Mesenchymal stem cell (in vitro differentiated cells and primary cell): Measurements from ENCODE around the gene VWA1.
A peak's percentile ranks its signal among the peaks of the same experiment; 100 is the strongest.

Experiments used
- DNase-seq: peaks from one replicate; pipeline ENCODE4 v3.0.0-alpha.2; 2013
- H2AFZ ChIP-seq: one replicate; pipeline ENCODE4 v1.6.1; 2013; ENCODE audit warnings: low read depth, mild to moderate bottlenecking, control low read depth, inconsistent platforms, low read length, moderate library complexity
- H2AK5ac ChIP-seq: 2 replicates; pipeline ENCODE4 v1.6.1; 2013; ENCODE audit warnings: low read length, moderate library complexity, mild to moderate bottlenecking, inconsistent platforms; ENCODE audit not compliant: severe bottlenecking
- H2BK120ac ChIP-seq: one replicate; pipeline ENCODE4 v1.6.1; 2013; ENCODE audit warnings: low read depth, mild to moderate bottlenecking, inconsistent platforms, low read length, moderate library complexity
- H2BK12ac ChIP-seq, 2 experiments: one replicate each; pipeline ENCODE4 v1.6.1; 2013; ENCODE audit warnings: inconsistent platforms in 2 of 2, low read length in 2 of 2, mild to moderate bottlenecking in 2 of 2, moderate library complexity in 2 of 2, control low read depth in 1 of 2
- H2BK15ac ChIP-seq: one replicate; pipeline ENCODE4 v1.6.1; 2013; ENCODE audit warnings: mild to moderate bottlenecking, low read depth, inconsistent platforms; ENCODE audit not compliant: poor library complexity, severe bottlenecking
- H2BK5ac ChIP-seq: 2 replicates; pipeline ENCODE4 v1.6.1; 2013; ENCODE audit warnings: low read depth, mild to moderate bottlenecking, low read length, control low read depth, inconsistent platforms; ENCODE audit not compliant: poor library complexity, severe bottlenecking
- H3K14ac ChIP-seq, 2 experiments: one replicate each; pipeline ENCODE4 v1.6.1; 2013; ENCODE audit warnings: inconsistent platforms in 2 of 2, low read length in 2 of 2, control low read depth in 1 of 2, mild to moderate bottlenecking in 1 of 2, moderate library complexity in 1 of 2
- H3K18ac ChIP-seq, 2 experiments: one replicate each; pipeline ENCODE4 v1.6.1; 2013; ENCODE audit warnings: inconsistent platforms in 2 of 2, low read length in 2 of 2, control low read depth in 1 of 2, low read depth in 1 of 2, mild to moderate bottlenecking in 1 of 2
- H3K23ac ChIP-seq, 2 experiments: one replicate each; pipeline ENCODE4 v1.6.1; 2013; ENCODE audit warnings: inconsistent platforms in 2 of 2, low read length in 2 of 2, mild to moderate bottlenecking in 2 of 2, moderate library complexity in 2 of 2, control low read depth in 1 of 2
- H3K27ac ChIP-seq: 2 replicates; pipeline ENCODE4 v1.5.1; 2013; ENCODE audit warnings: mild to moderate bottlenecking, moderate library complexity, low read length, control low read depth, inconsistent platforms; ENCODE audit not compliant: poor library complexity, severe bottlenecking
- H3K27me3 ChIP-seq, 2 experiments: 2 replicates each; pipeline versions ENCODE4 v1.6.1 to v1.7.0; 2013; ENCODE audit warnings: low read length in 2 of 2, mild to moderate bottlenecking in 2 of 2, moderate library complexity in 2 of 2, control low read depth in 1 of 2, inconsistent platforms in 1 of 2; ENCODE audit not compliant: control insufficient read depth in 1 of 2, insufficient read depth in 1 of 2
- H3K36me3 ChIP-seq, 2 experiments: 2 replicates each; pipeline versions ENCODE4 v1.6.1 to v1.7.0; 2013; ENCODE audit warnings: low read length in 2 of 2, control low read depth in 1 of 2, inconsistent platforms in 1 of 2, low read depth in 1 of 2, mild to moderate bottlenecking in 1 of 2; ENCODE audit not compliant: insufficient read depth in 2 of 2, control insufficient read depth in 1 of 2
- H3K4ac ChIP-seq, 2 experiments: one replicate each; pipeline ENCODE4 v1.6.1; 2013; ENCODE audit warnings: inconsistent platforms in 2 of 2, low read length in 2 of 2, mild to moderate bottlenecking in 2 of 2, moderate library complexity in 2 of 2, control low read depth in 1 of 2, low read depth in 1 of 2
- H3K4me1 ChIP-seq: 2 replicates; pipeline ENCODE4 v1.6.1; 2013; ENCODE audit warnings: low read depth, low read length, control low read depth; ENCODE audit not compliant: control insufficient read depth, insufficient read depth
- H3K4me2 ChIP-seq: 2 replicates; pipeline ENCODE4 v1.6.1; 2013; ENCODE audit warnings: low read length, mild to moderate bottlenecking, inconsistent platforms; ENCODE audit not compliant: poor library complexity, severe bottlenecking
- H3K4me3 ChIP-seq, 2 experiments: 2 replicates each; pipeline versions ENCODE4 v1.5.1 to v1.7.0; 2013; ENCODE audit warnings: low read length in 2 of 2, mild to moderate bottlenecking in 2 of 2, control low read depth in 1 of 2, low read depth in 1 of 2; ENCODE audit not compliant: insufficient read depth in 1 of 2
- H3K79me1 ChIP-seq: replicated peaks from 2 replicates; pipeline ENCODE4 v1.6.1; 2013; ENCODE audit warnings: mild to moderate bottlenecking, control low read depth, low read length, inconsistent platforms; ENCODE audit not compliant: poor library complexity, severe bottlenecking
- H3K9ac ChIP-seq: 2 replicates; pipeline ENCODE4 v1.7.0; 2013; ENCODE audit warnings: mild to moderate bottlenecking, low read length, moderate library complexity
- H3K9me3 ChIP-seq: 2 replicates; pipeline ENCODE4 v1.7.0; 2013; ENCODE audit warnings: mild to moderate bottlenecking, low read length; ENCODE audit not compliant: control insufficient read depth
- H4K8ac ChIP-seq: one replicate; pipeline ENCODE4 v1.6.1; 2013; ENCODE audit warnings: inconsistent platforms, mild to moderate bottlenecking, low read length, moderate library complexity
- H4K91ac ChIP-seq: one replicate; pipeline ENCODE4 v1.6.1; 2013; ENCODE audit warnings: mild to moderate bottlenecking, low read length, inconsistent platforms
- WGBS: methylation state at CpG from one replicate; pipeline ENCODE4 v1.1.7; 2013; ENCODE audit warnings: mixed read lengths; 5-methylcytosine and 5-hydroxymethylcytosine counted together

Gene VWA1

GRCh38 chr1:1419363-1419812 is 16.1 kb upstream of the VWA1 start:
- no peak overlapping the region for H2BK5ac ChIP-seq
- H3K9ac ChIP-seq: peak overlapping the region; percentile 61
- H3K27ac ChIP-seq: no peak overlapping the region
- H2AFZ ChIP-seq: peak overlapping the region; percentile 89
- H3K4me3 ChIP-seq: no peak overlapping the region
- DNase-seq: no peak
- H3K14ac ChIP-seq: no peak overlapping the region
- H3K9me3 ChIP-seq: no peaks in the 10 kb centered on the region
- 92% methylated on average over 21 of the region's 21 CpGs for WGBS
- H3K4ac ChIP-seq: no peak overlapping the region
- no peak overlapping the region for H2BK120ac ChIP-seq
- H3K23ac ChIP-seq: no peak overlapping the region
- H2BK15ac ChIP-seq: no peak overlapping the region
- H2BK12ac ChIP-seq: no peak overlapping the region
- H2AK5ac ChIP-seq: no peak overlapping the region
- H3K4me1 ChIP-seq: peaks cover 25% of the 10 kb centered on the region
- H3K36me3 ChIP-seq: no peaks in the 10 kb centered on the region
- H4K91ac ChIP-seq: no peak overlapping the region
- no peak overlapping the region for H3K18ac ChIP-seq
- peak overlapping the region; percentile 98 for H4K8ac ChIP-seq
- no peaks in the 10 kb centered on the region for H3K79me1 ChIP-seq
- H3K4me2 ChIP-seq: no peak overlapping the region
- H3K27me3 ChIP-seq: peaks cover 0 to 4% of the 10 kb centered on the region in 2 experiments

GRCh38 chr1:1419813-1420653 is 15.5 kb upstream of the VWA1 start:
- no peak for DNase-seq
- Histone ChIP-seq H2AK5ac (no peak overlapping the region), H3K14ac (peak overlapping the region in 1 of 2 experiments; percentile 42), H2BK12ac (no peak overlapping the region), H3K36me3 (no peaks in the 10 kb centered on the region), H4K8ac (peak overlapping the region; percentile 98), H3K9me3 (no peaks in the 10 kb centered on the region), H2BK5ac (no peak overlapping the region), H2BK15ac (peak overlapping the region; percentile 69), H3K23ac (no peak overlapping the region), H3K4me3 (no peak overlapping the region), H3K4ac (peak overlapping the region; percentile 11 to 98), H3K4me1 (peaks cover 25% of the 10 kb centered on the region), H3K9ac (peak overlapping the region; percentile 61), H3K27me3 (peaks cover 0 to 4% of the 10 kb centered on the region in 2 experiments), H2BK120ac (peak overlapping the region; percentile 34), H3K4me2 (no peak overlapping the region), H3K18ac (peak overlapping the region; percentile 83 to 85), H2AFZ (peak overlapping the region; percentile 89), H3K27ac (no peak overlapping the region), H4K91ac (peak overlapping the region; percentile 80), H3K79me1 (no peaks in the 10 kb centered on the region)
- 50% methylated on average over 39 of the region's 112 CpGs for whole genome bisulfite sequencing

GRCh38 chr1:1420654-1421141 is 14.8 kb upstream of the VWA1 start:
- Histone ChIP-seq H3K27me3 (peaks cover 0 to 4% of the 10 kb centered on the region in 2 experiments), H3K9ac (no peak overlapping the region), H4K91ac (peak overlapping the region; percentile 61), H2BK120ac (peak overlapping the region; percentile 34), H3K36me3 (no peaks in the 10 kb centered on the region), H3K9me3 (no peaks in the 10 kb centered on the region), H3K14ac (no peak overlapping the region), H4K8ac (peak overlapping the region; percentile 75), H3K18ac (peak overlapping the region in 1 of 2 experiments; percentile 21), H3K4me2 (no peak overlapping the region), H3K4ac (no peak overlapping the region), H2BK15ac (no peak overlapping the region), H3K23ac (no peak overlapping the region), H3K79me1 (no peaks in the 10 kb centered on the region), H2AFZ (no peak overlapping the region), H3K27ac (no peak overlapping the region), H3K4me3 (no peak overlapping the region), H2BK5ac (no peak overlapping the region), H2AK5ac (no peak overlapping the region), H3K4me1 (peaks cover 25% of the 10 kb centered on the region), H2BK12ac (peak overlapping the region in 1 of 2 experiments; percentile 67)
- 85% methylated on average over 11 of the region's 12 CpGs for WGBS
- DNase-seq: no peak

- peaks cover 28% of the 10 kb centered on the region for H3K4me1 ChIP-seq
- peak within 1 kb of the TSS; percentile 69 for H2BK15ac ChIP-seq
- peak within 1 kb of the TSS; percentile 11 to 98 for H3K4ac ChIP-seq
- H2AFZ ChIP-seq: peak within 1 kb of the TSS; percentile 89
- H3K27ac ChIP-seq: no peak within 1 kb of the TSS
- no peak within 1 kb of the TSS for H3K4me3 ChIP-seq
- peak within 1 kb of the TSS; percentile 54 to 85 for H3K18ac ChIP-seq
- DNase-seq: no peak
- H3K9ac ChIP-seq: no peak within 1 kb of the TSS
- H3K14ac ChIP-seq: no peak within 1 kb of the TSS
- H2AK5ac ChIP-seq: peak within 1 kb of the TSS; percentile 53
- H2BK120ac ChIP-seq: peak within 1 kb of the TSS; percentile 34
- no peaks in the 10 kb centered on the region for H3K9me3 ChIP-seq
- H3K23ac ChIP-seq: no peak within 1 kb of the TSS
- peak within 1 kb of the TSS in 1 of 2 experiments; percentile 67 for H2BK12ac ChIP-seq
- H3K4me2 ChIP-seq: no peak within 1 kb of the TSS
- H3K27me3 ChIP-seq: peaks cover 4 to 5% of the 10 kb centered on the region in 2 experiments
- WGBS: 89% methylated on average over 18 of the region's 18 CpGs
- peak within 1 kb of the TSS; percentile 98 for H4K8ac ChIP-seq
- H2BK5ac ChIP-seq: no peak within 1 kb of the TSS
- H3K79me1 ChIP-seq: no peaks in the 10 kb centered on the region
- no peaks in the 10 kb centered on the region for H3K36me3 ChIP-seq
- peak within 1 kb of the TSS; percentile 80 for H4K91ac ChIP-seq
Measured at GRCh38 chr1:1421147-1421906, 14.2 kb upstream of the VWA1 start, which contains the start of gene ANKRD65. Gene ANKRD65 (minus strand): TSS chr1:1421276. CDS start chr1:1421005, 271 bp downstream.
